ENCODE results near the gene TCF12. TPM values are rescaled to one million over a fixed set of nuclear protein-coding genes. Genes with fewer than 3 reads are reported as not detected.

TCF12 gene
- total and polyA plus RNA-seq, 2 of the 8 experiments (the other 6 are each of a cell fraction or from before 2014, with no cell fraction given): 85.8 to 101 TPM

- no peak overlapping the region for H3K4ac ChIP-seq (replicated peaks; ENCODE audit: insufficient read length, low read depth, low read length)
- FAIRE-seq (no peak), DNase-seq (ENCODE audit: low read depth in 1 of 2, low spot score in 2 of 2) (no peak)
- no peak overlapping the region for H3K9ac ChIP-seq (replicated peaks in 1 of 4; ENCODE audit: extremely low read depth in 1 of 4, low read depth in 3 of 4, low read length in 3 of 4)
- no peaks in the 10 kb centered on the region for H3K9me3 ChIP-seq (ENCODE audit: insufficient read depth in 2 of 2, low read depth in 1 of 2, low read length in 1 of 2)
- no peak overlapping the region for H2BK12ac ChIP-seq (ENCODE audit: low read depth, low read length)
- no peak overlapping the region for H4K91ac ChIP-seq (replicated peaks; ENCODE audit: insufficient read length, low read length)
- H3K27ac ChIP-seq (ENCODE audit: low read depth, low read length): no peak overlapping the region
- H2BK15ac ChIP-seq (ENCODE audit: low read length): no peak overlapping the region
- no peak overlapping the region for H2AFZ ChIP-seq (ENCODE audit: low read length)
- H3K18ac ChIP-seq (ENCODE audit: extremely low read depth, low read length): no peak overlapping the region
- no peak overlapping the region for H2BK5ac ChIP-seq (ENCODE audit: low read depth, low read length)
- H3K27me3 ChIP-seq (replicated peaks in 1 of 4; ENCODE audit: control insufficient read depth in 3 of 4, extremely low read depth in 1 of 4, insufficient read depth in 3 of 4, low read length in 3 of 4): no peaks in the 10 kb centered on the region
- no peak overlapping the region for H3K4me3 ChIP-seq (ENCODE audit: extremely low read depth in 1 of 4, insufficient read depth in 2 of 4, low read depth in 3 of 4, low read length in 4 of 4)
- no peak overlapping the region for H3K56ac ChIP-seq (replicated peaks; ENCODE audit: insufficient read length, low read depth, low read length)
- no peak overlapping the region for H4K5ac ChIP-seq (ENCODE audit: insufficient read length, low read depth, low read length)
- H2BK120ac ChIP-seq (replicated peaks; ENCODE audit: low read depth, low read length): no peak overlapping the region
- POLR2A ChIA-PET (ENCODE audit: partially characterized antibody): interaction anchor here (0.7 to 1.0 kb wide), 2 partner anchors 40 to 77 kb away, joined by 3 to 4 read pairs; no protein-coding TSS in a partner anchor
- H4K8ac ChIP-seq (ENCODE audit: extremely low read depth, insufficient read depth, low read length): no peak overlapping the region
- peaks cover 0 to 94% of the 10 kb centered on the region in 2 experiments; a peak in 3 of 4 replicates for H3K79me2 ChIP-seq (ENCODE audit: control insufficient read depth in 1 of 2, insufficient read depth in 2 of 2, low read length in 2 of 2)
- H3K79me1 ChIP-seq (ENCODE audit: low read depth, low read length): peaks cover 2% of the 10 kb centered on the region; the same call in 1 of the 2 replicates
- no peak overlapping the region for H2BK20ac ChIP-seq (ENCODE audit: low read length)
- peaks cover 1% of the 10 kb centered on the region; the same call in 1 of the 2 replicates for H3K23me2 ChIP-seq (ENCODE audit: low read depth, low read length)
- CTCF ChIA-PET (ENCODE audit: partially characterized antibody): interaction anchor here (0.6 kb wide), 1 partner anchor 10 kb away, joined by 3 read pairs; no protein-coding TSS in a partner anchor
- no peak overlapping the region for H2AK5ac ChIP-seq (ENCODE audit: low read depth, low read length)
- H3K14ac ChIP-seq (ENCODE audit: insufficient read length): no peak overlapping the region
- 94% methylated on average over 2 of the region's 2 CpGs; no CpG with 5 or more reads in 1 of the 2 experiments for WGBS, 2 experiments (ENCODE audit: extremely low coverage in 1 of 2, insufficient coverage in 1 of 2, insufficient read length in 1 of 2, insufficient replicate concordance in 2 of 2, low coverage in 1 of 2, low lambda C conversion rate in 2 of 2, missing lambda C conversion rate in 1 of 2)
- H4K20me1 ChIP-seq (replicated peaks in 1 of 2; ENCODE audit: control insufficient read depth in 1 of 2, insufficient read depth in 2 of 2, low read length in 2 of 2): peaks cover 5 to 9% of the 10 kb centered on the region in 2 experiments
- H3K4me2 ChIP-seq (ENCODE audit: insufficient read depth in 1 of 2, low read depth in 2 of 2, low read length in 2 of 2): no peak overlapping the region
- H3K36me3 ChIP-seq (ENCODE audit: control insufficient read depth in 2 of 4, insufficient read depth in 4 of 4, low read length in 3 of 4): no peaks in the 10 kb centered on the region
- peaks cover 0 to 18% (median 6%) of the 10 kb centered on the region in 4 experiments; a peak in 2 of 7 replicates for H3K4me1 ChIP-seq (replicated peaks in 1 of 4; ENCODE audit: control insufficient read depth in 3 of 4, insufficient read depth in 4 of 4, low read length in 3 of 4)
- no peak overlapping the region for H3K23ac ChIP-seq (ENCODE audit: insufficient read length)
- TF ChIP-seq NANOG (IDR thresholded peaks at IDR 0.05; ENCODE audit: insufficient read depth, low read depth, low read length, poor library complexity, severe bottlenecking): no peak
- TF ChIP-seq RNF2 (IDR thresholded peaks at IDR 0.05; ENCODE audit: borderline replicate concordance, low read depth, low read length, missing control alignments, poor library complexity, severe bottlenecking): no peak
- no peak for TF ChIP-seq CREB1 (IDR thresholded peaks at IDR 0.05)
- no peak for TF ChIP-seq CTCF (IDR thresholded peaks at IDR 0.05; ENCODE audit: control extremely low read depth in 1 of 3, insufficient read depth in 1 of 3, low read depth in 1 of 3, low read length in 3 of 3)
- TF ChIP-seq E2F6 (IDR thresholded peaks at IDR 0.05): no peak
Observed at GRCh38 chr15:56960116-56960515, 41.7 kb downstream of the TCF12 start.
